IMR-90 (cell line): ENCODE measurements around the gene AHDC1. TPM values are rescaled to one million over a fixed set of nuclear protein-coding genes. Genes with fewer than 3 reads are reported as not detected.

ENCODE experiments used
- ATAC-seq: fragments of 200-7000 bp; cut with Tn5 transposase; 2 replicates; pipeline ENCODE4 v1.9.1; 2020; ENCODE audit warnings: low read depth, mild to moderate bottlenecking, moderate library complexity
- BruUV-seq: library from RNA; stranded (reverse); fragments of 400-500 nt; replicated peaks from 2 replicates; lab custom pipeline; 2021; lab: Mats Ljungman, UMichigan
- CTCF ChIA-PET: fragments of 300-600 bp; formaldehyde crosslinking; extraction: SDS; loops from one replicate; lab custom pipeline; 2021; ENCODE audit warnings: antibody characterized with exemption; lab: Yijun Ruan, JAX
- POLR2A ChIA-PET: fragments of 300-600 bp; sonication (Branson Sonifier 250); formaldehyde crosslinking; loops from one replicate; lab custom pipeline; 2022; ENCODE audit warnings: antibody characterized with exemption; ENCODE audit not compliant: unreplicated experiment; lab: Charles Lee
- DNase-seq: peaks from one replicate; pipeline ENCODE4 v3.0.0; 2013
- H2AFZ ChIP-seq: replicated peaks from 2 replicates; pipeline ENCODE3; 2013; ENCODE audit warnings: low read length, mild to moderate bottlenecking; ENCODE audit not compliant: poor library complexity
- H2AK5ac ChIP-seq: 2 replicates; pipeline ENCODE4 v1.6.1; 2013; ENCODE audit warnings: low read depth, low read length, inconsistent platforms
- H2AK9ac ChIP-seq: replicated peaks from 2 replicates; pipeline ENCODE3; 2013; ENCODE audit warnings: mild to moderate bottlenecking, low read depth, low read length, moderate library complexity; ENCODE audit not compliant: poor library complexity
- H2BK120ac ChIP-seq: 2 replicates; pipeline ENCODE4 v1.6.1; 2013; ENCODE audit warnings: low read depth, low read length, inconsistent platforms
- H2BK15ac ChIP-seq: 3 replicates; pipeline ENCODE4 v1.6.1; 2013; ENCODE audit warnings: low read depth, low read length, inconsistent platforms
- H2BK20ac ChIP-seq: 2 replicates; pipeline ENCODE4 v1.6.1; 2013; ENCODE audit warnings: low read depth, mild to moderate bottlenecking, inconsistent platforms, low read length, moderate library complexity
- H2BK5ac ChIP-seq: 2 replicates; pipeline ENCODE4 v1.6.1; 2013; ENCODE audit warnings: mild to moderate bottlenecking, low read depth, low read length, inconsistent platforms; ENCODE audit not compliant: poor library complexity, severe bottlenecking
- H3K14ac ChIP-seq: replicated peaks from 2 replicates; pipeline ENCODE4 v1.6.1; 2013; ENCODE audit warnings: low read depth, low read length, inconsistent platforms
- H3K18ac ChIP-seq: 2 replicates; pipeline ENCODE4 v1.6.1; 2013; ENCODE audit warnings: low read depth, low read length, control low read depth
- H3K23ac ChIP-seq: 2 replicates; pipeline ENCODE4 v1.6.1; 2013; ENCODE audit warnings: low read depth, low read length, inconsistent platforms
- H3K27ac ChIP-seq: 2 replicates; pipeline ENCODE4 v1.5.1; 2013; ENCODE audit warnings: mild to moderate bottlenecking, control low read depth, low read length; ENCODE audit not compliant: insufficient read depth
- H3K27me3 ChIP-seq: 2 replicates; pipeline ENCODE4 v1.6.1; 2013; ENCODE audit warnings: low read length; ENCODE audit not compliant: control insufficient read depth, insufficient read depth
- H3K36me3 ChIP-seq: 2 replicates; pipeline ENCODE4 v1.6.1; 2013; ENCODE audit warnings: low read length, mixed read lengths; ENCODE audit not compliant: control insufficient read depth, insufficient read depth
- H3K4ac ChIP-seq: 2 replicates; pipeline ENCODE4 v1.6.1; 2013; ENCODE audit warnings: low read depth, low read length, inconsistent platforms
- H3K4me1 ChIP-seq: 2 replicates; pipeline ENCODE4 v1.6.1; 2013; ENCODE audit warnings: low read length, mixed read lengths; ENCODE audit not compliant: control insufficient read depth, insufficient read depth
- H3K4me2 ChIP-seq: 2 replicates; pipeline ENCODE4 v1.6.1; 2013; ENCODE audit warnings: low read depth, mild to moderate bottlenecking, control low read depth, low read length, moderate library complexity
- H3K4me3 ChIP-seq: 2 replicates; pipeline ENCODE4 v1.5.1; 2013; ENCODE audit warnings: low read depth, mild to moderate bottlenecking, control low read depth, low read length, moderate library complexity; ENCODE audit not compliant: insufficient read depth
- H3K56ac ChIP-seq: 2 replicates; pipeline ENCODE4 v1.6.1; 2013; ENCODE audit warnings: low read length, inconsistent platforms; ENCODE audit not compliant: insufficient read depth; ENCODE audit errors: extremely low read depth
- H3K79me1 ChIP-seq, 2 experiments: 2 replicates each; pipeline ENCODE4 v1.6.1; 2013; ENCODE audit warnings: low read length in 2 of 2, inconsistent platforms in 1 of 2, low read depth in 1 of 2
- H3K9ac ChIP-seq: 2 replicates; pipeline ENCODE4 v1.6.1; 2013; ENCODE audit warnings: low read depth, low read length, control low read depth
- H3K9me1 ChIP-seq: 2 replicates; pipeline ENCODE4 v1.6.1; 2013; ENCODE audit warnings: low read length, inconsistent platforms; ENCODE audit not compliant: insufficient read depth
- H3K9me3 ChIP-seq: 2 replicates; pipeline ENCODE4 v1.6.1; 2013; ENCODE audit warnings: low read length; ENCODE audit not compliant: control insufficient read depth, insufficient read depth
- H4K20me1 ChIP-seq: 2 replicates; pipeline ENCODE4 v1.6.1; 2013; ENCODE audit warnings: low read length, inconsistent platforms; ENCODE audit not compliant: insufficient read depth
- H4K5ac ChIP-seq: 2 replicates; pipeline ENCODE4 v1.6.1; 2013; ENCODE audit warnings: mild to moderate bottlenecking, low read depth, low read length, control low read depth
- H4K8ac ChIP-seq, 2 experiments: 2 replicates each; pipeline ENCODE4 v1.6.1; 2013; ENCODE audit warnings: low read depth in 2 of 2, low read length in 2 of 2, control low read depth in 1 of 2, inconsistent platforms in 1 of 2
- H4K91ac ChIP-seq: 2 replicates; pipeline ENCODE4 v1.6.1; 2013; ENCODE audit warnings: low read depth, low read length, inconsistent platforms; ENCODE audit not compliant: insufficient read depth
- BHLHE40 ChIP-seq: fragments of 150-350 bp; IDR thresholded peaks from 2 replicates; pipeline ENCODE4 v1.6.1; 2016; ENCODE audit warnings: mild to moderate bottlenecking, low read depth, low read length
- CHD1 ChIP-seq: IDR thresholded peaks from 2 replicates; pipeline ENCODE4 v1.6.1; 2012; ENCODE audit warnings: low read depth, low read length, improper control_type of control experiment
- FOS ChIP-seq: fragments of 150-350 bp; IDR thresholded peaks from 2 replicates; pipeline ENCODE4 v1.6.1; 2016; ENCODE audit warnings: low read depth, low read length
- MAZ ChIP-seq: IDR thresholded peaks from 2 replicates; pipeline ENCODE4 v1.6.1; 2012; ENCODE audit warnings: low read depth, mild to moderate bottlenecking, low read length, improper control_type of control experiment, moderate library complexity, borderline replicate concordance
- MXI1 ChIP-seq: IDR thresholded peaks from 2 replicates; pipeline ENCODE4 v1.6.1; 2012; ENCODE audit warnings: low read depth, mild to moderate bottlenecking, low read length, moderate library complexity, borderline replicate concordance
- NFE2L2 ChIP-seq: fragments of 150-350 bp; IDR thresholded peaks from 2 replicates; pipeline ENCODE4 v1.6.1; 2016; ENCODE audit warnings: low read depth, mild to moderate bottlenecking, low read length
- POLR2A ChIP-seq: IDR thresholded peaks from 2 replicates; pipeline ENCODE4 v1.6.1; 2012; ENCODE audit warnings: mild to moderate bottlenecking, low read depth, low read length
- RAD21 ChIP-seq: IDR thresholded peaks from 2 replicates; pipeline ENCODE4 v1.6.1; 2012; ENCODE audit warnings: low read length, improper control_type of control experiment
- RCOR1 ChIP-seq: IDR thresholded peaks from 2 replicates; pipeline ENCODE4 v1.6.1; 2012; ENCODE audit warnings: mild to moderate bottlenecking, low read length, improper control_type of control experiment; ENCODE audit not compliant: insufficient replicate concordance
- RFX5 ChIP-seq: IDR thresholded peaks from 2 replicates; pipeline ENCODE4 v1.8.0; 2012; ENCODE audit warnings: low read depth, mild to moderate bottlenecking, low read length, moderate library complexity
- SMC3 ChIP-seq: fragments of 150-350 bp; IDR thresholded peaks from 2 replicates; pipeline ENCODE4 v1.6.1; 2016; ENCODE audit warnings: low read depth, mild to moderate bottlenecking, antibody characterized with exemption, low read length, moderate library complexity
- WGBS, 2 experiments: methylation state at CpG; one replicate each; pipeline versions ENCODE4 v1.1.5 to v1.1.7; 2013; ENCODE audit warnings: missing lambda C conversion rate in 2 of 2; ENCODE audit not compliant: insufficient read length in 1 of 2; ENCODE audit errors: extremely low coverage in 2 of 2; 5-methylcytosine and 5-hydroxymethylcytosine counted together
- dilution Hi-C: fragments of 300-500 bp; cut with HindIII; formaldehyde crosslinking; loops from one replicate; pipeline ENCODE4 v1.14.3; 2018; ENCODE audit warnings: low sequenced_read_pairs; ENCODE audit not compliant: unreplicated experiment
- in situ Hi-C: fragments of 300-500 bp; cut with MboI; formaldehyde crosslinking; loops from 3 replicates; pipeline ENCODE4 v1.14.3; 2019; ENCODE audit warnings: low sequenced_read_pairs, inconsistent platforms, mixed read lengths
- intact Hi-C: fragments of 100-400 bp; cut with micrococcal nuclease; formaldehyde crosslinking; loops from 2 replicates; pipeline ENCODE4 v1.10.0; 2022
- polyA plus RNA-seq, 3 experiments: library from polyadenylated mRNA; depleted of rRNA; stranded (reverse); fragments of >200 nt; gene quantifications; 2 replicates each; pipeline ENCODE4 v1.2.3, GENCODE V29; 2012; ENCODE audit warnings: low replicate concordance in 1 of 3
- total RNA-seq: library from RNA; depleted of rRNA; stranded (reverse); fragments of >200 nt; gene quantifications from 2 replicates; pipeline ENCODE4 v1.2.3, GENCODE V29; 2012
- TF ChIP-seq, protein P1 (sequence below): fragments of 150-350 bp; IDR thresholded peaks from 2 replicates; pipeline ENCODE4 v1.6.1; 2017; ENCODE audit warnings: mild to moderate bottlenecking, antibody characterized with exemption, low read length, low read depth

The AHDC1 gene
- total and polyA plus RNA-seq, 2 of the 4 experiments (the other 2 are of a cell fraction), result 2.0 to 11.6 TPM

DNA sequence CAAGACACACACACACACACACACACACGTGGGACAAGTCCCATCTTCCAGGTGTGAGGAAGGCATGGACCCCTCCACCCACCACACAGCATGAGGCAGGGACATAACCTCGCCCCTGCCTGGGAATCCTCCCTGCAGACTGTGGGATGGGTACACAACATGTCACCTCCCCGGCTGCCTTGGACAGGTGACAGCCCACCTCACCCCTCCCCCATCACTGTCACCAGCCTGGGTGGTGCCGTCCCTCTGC, 40.7 kb downstream of the AHDC1 start:
- no peak overlapping the region for H3K27ac ChIP-seq
- H4K20me1 ChIP-seq, result peaks cover 36% of the 10 kb centered on the region
- H3K27me3 ChIP-seq, result no peaks in the 10 kb centered on the region
- 0 out of 2 replicates have a peak overlapping the region, but pooled peaks have one; percentile 50 for H2BK120ac ChIP-seq
- no peak for DNase-seq
- peak overlapping the region; percentile 27; the same call in 1 of the 2 replicates for H2BK20ac ChIP-seq
- H3K9ac ChIP-seq, result no peak overlapping the region
- H3K36me3 ChIP-seq, result peaks cover 3% of the 10 kb centered on the region
- H4K5ac ChIP-seq, result no peak overlapping the region
- H3K23ac ChIP-seq, result no peak overlapping the region
- H3K14ac ChIP-seq, result peak overlapping the region; percentile 16; the same call in 1 of the 2 replicates
- peaks cover 31% of the 10 kb centered on the region for H3K9me1 ChIP-seq
- peaks cover 55% of the 10 kb centered on the region for H3K4me1 ChIP-seq
- no peak overlapping the region for H3K56ac ChIP-seq
- H2AK5ac ChIP-seq, result peak overlapping the region; percentile 35; the same call in 1 of the 2 replicates
- no peak overlapping the region for H3K18ac ChIP-seq
- H3K9me3 ChIP-seq, result no peaks in the 10 kb centered on the region
- peak overlapping the region; percentile 25 for H2BK5ac ChIP-seq
- no peak overlapping the region for H3K4me3 ChIP-seq
- peaks cover 35 to 95% of the 10 kb centered on the region in 2 experiments for H3K79me1 ChIP-seq
- peak overlapping the region; percentile 75 for H3K4ac ChIP-seq
- peak overlapping the region; percentile 6 for H2AK9ac ChIP-seq
- no peak for TF ChIP-seq SMC3
- TF ChIP-seq FOS, result no peak
- TF ChIP-seq CHD1, result no peak
- no peak for TF ChIP-seq POLR2A
- TF ChIP-seq NFE2L2, result no peak
- no peak for TF ChIP-seq RCOR1
- TF ChIP-seq RFX5, result no peak
- no peak for TF ChIP-seq MAZ
- no peak for TF ChIP-seq RAD21
- no peak for TF ChIP-seq MXI1
- no peak for TF ChIP-seq BHLHE40
- TF ChIP-seq, protein P1, sequence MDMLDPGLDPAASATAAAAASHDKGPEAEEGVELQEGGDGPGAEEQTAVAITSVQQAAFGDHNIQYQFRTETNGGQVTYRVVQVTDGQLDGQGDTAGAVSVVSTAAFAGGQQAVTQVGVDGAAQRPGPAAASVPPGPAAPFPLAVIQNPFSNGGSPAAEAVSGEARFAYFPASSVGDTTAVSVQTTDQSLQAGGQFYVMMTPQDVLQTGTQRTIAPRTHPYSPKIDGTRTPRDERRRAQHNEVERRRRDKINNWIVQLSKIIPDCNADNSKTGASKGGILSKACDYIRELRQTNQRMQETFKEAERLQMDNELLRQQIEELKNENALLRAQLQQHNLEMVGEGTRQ, result no peak
- peak overlapping the region; percentile 20 for H4K91ac ChIP-seq
- dilution Hi-C loops (no loop called here), in situ Hi-C loops (no loop called here), intact Hi-C loops (no loop called here)
- H2BK15ac ChIP-seq, result no peak overlapping the region
- peak overlapping the region; percentile 18 for H2AFZ ChIP-seq
- CTCF ChIA-PET, result interaction anchor here (1.1 kb wide), 1 partner anchor 12 kb away, joined by 3 read pairs; no protein-coding TSS in a partner anchor
- H4K8ac ChIP-seq, result no peak overlapping the region; a peak in 1 of 4 replicates
- no CpG with 5 or more reads among the region's 4 CpGs for WGBS, 2 experiments
- POLR2A ChIA-PET, result no interaction called here
- BruUV-seq, result no TSS peak
- ATAC-seq, result no peak
- no peak overlapping the region for H3K4me2 ChIP-seq
